Measurements from ENCODE around the gene ADAMTS17.

ADAMTS17 gene

GRCh38 chr15:100038736-100039135, 303.0 kb downstream of the ADAMTS17 start:
- no peak for ATAC-seq (replicated peaks; ENCODE audit: extremely low read depth, poor library complexity, severe bottlenecking)
- peaks cover 2% of the 10 kb centered on the region for H3K36me3 Mint-ChIP-seq (ENCODE audit: insufficient read depth)
- H3K4me1 Mint-ChIP-seq: no peaks in the 10 kb centered on the region
- no peaks in the 10 kb centered on the region for H3K9me3 Mint-ChIP-seq
- H3K4me3 Mint-ChIP-seq: no peak overlapping the region
- no peak overlapping the region for H3K27ac Mint-ChIP-seq (ENCODE audit: low read depth)
- H3K27me3 Mint-ChIP-seq: no peaks in the 10 kb centered on the region
- no peak for DNase-seq (ENCODE audit: low spot score in 2 of 2)

- no peak overlapping the region for H3K27ac Mint-ChIP-seq (ENCODE audit: low read depth)
- no peaks in the 10 kb centered on the region for H3K9me3 Mint-ChIP-seq
- H3K27me3 Mint-ChIP-seq: no peaks in the 10 kb centered on the region
- no peak for ATAC-seq (replicated peaks; ENCODE audit: extremely low read depth, poor library complexity, severe bottlenecking)
- no peak for DNase-seq (ENCODE audit: low spot score in 2 of 2)
- peaks cover 1% of the 10 kb centered on the region for H3K36me3 Mint-ChIP-seq (ENCODE audit: insufficient read depth)
- no peak overlapping the region for H3K4me3 Mint-ChIP-seq
- no peaks in the 10 kb centered on the region for H3K4me1 Mint-ChIP-seq
These were observed 303.9 kb downstream of the ADAMTS17 start for GRCh38 chr15:100037901-100038300.

- no peak overlapping the region for H3K4me3 Mint-ChIP-seq
- no peak overlapping the region for H3K27ac Mint-ChIP-seq (ENCODE audit: low read depth)
- H3K36me3 Mint-ChIP-seq (ENCODE audit: insufficient read depth): no peaks in the 10 kb centered on the region
- no peaks in the 10 kb centered on the region for H3K27me3 Mint-ChIP-seq
- no peak for ATAC-seq (replicated peaks; ENCODE audit: extremely low read depth, poor library complexity, severe bottlenecking)
- DNase-seq (ENCODE audit: low spot score in 2 of 2): no peak
- no peaks in the 10 kb centered on the region for H3K9me3 Mint-ChIP-seq
- H3K4me1 Mint-ChIP-seq: no peaks in the 10 kb centered on the region
These were observed 305.8 kb downstream of the ADAMTS17 start for GRCh38 chr15:100036015-100036414.

- DNase-seq (ENCODE audit: low spot score in 2 of 2): no peak
- Mint-ChIP-seq H3K27ac (ENCODE audit: low read depth) (no peak overlapping the region), H3K4me1 (no peaks in the 10 kb centered on the region), H3K9me3 (peaks cover under 1% of the 10 kb centered on the region), H3K27me3 (peaks cover 6% of the 10 kb centered on the region), H3K4me3 (no peak overlapping the region), H3K36me3 (ENCODE audit: insufficient read depth) (peaks cover 2% of the 10 kb centered on the region)
- no peak for ATAC-seq (replicated peaks; ENCODE audit: extremely low read depth, poor library complexity, severe bottlenecking)
These were observed 307.6 kb downstream of the ADAMTS17 start for GRCh38 chr15:100034191-100034590.

GRCh38 chr15:100033140-100033857, 308.5 kb downstream of the ADAMTS17 start:
- Mint-ChIP-seq H3K27me3 (peaks cover 9% of the 10 kb centered on the region), H3K9me3 (peaks cover 10% of the 10 kb centered on the region), H3K4me3 (no peak overlapping the region), H3K27ac (ENCODE audit: low read depth) (no peak overlapping the region), H3K4me1 (no peaks in the 10 kb centered on the region), H3K36me3 (ENCODE audit: insufficient read depth) (peaks cover 2% of the 10 kb centered on the region)
- DNase-seq (ENCODE audit: low spot score in 2 of 2) (no peak), ATAC-seq (replicated peaks; ENCODE audit: extremely low read depth, poor library complexity, severe bottlenecking) (no peak)

- no peak for ATAC-seq (replicated peaks; ENCODE audit: extremely low read depth, poor library complexity, severe bottlenecking)
- no peak overlapping the region for H3K27ac Mint-ChIP-seq (ENCODE audit: low read depth)
- DNase-seq (ENCODE audit: low spot score in 2 of 2): no peak
- H3K27me3 Mint-ChIP-seq: peaks cover 9% of the 10 kb centered on the region
- H3K4me1 Mint-ChIP-seq: no peaks in the 10 kb centered on the region
- H3K36me3 Mint-ChIP-seq (ENCODE audit: insufficient read depth): peaks cover 2% of the 10 kb centered on the region
- peaks cover 15% of the 10 kb centered on the region for H3K9me3 Mint-ChIP-seq
- no peak overlapping the region for H3K4me3 Mint-ChIP-seq
These were observed 309.3 kb downstream of the ADAMTS17 start for GRCh38 chr15:100032358-100033085.

GRCh38 chr15:100031665-100032357, 310.0 kb downstream of the ADAMTS17 start:
- ATAC-seq (replicated peaks; ENCODE audit: extremely low read depth, poor library complexity, severe bottlenecking) (no peak), DNase-seq (ENCODE audit: low spot score in 2 of 2) (no peak)
- H3K4me1 Mint-ChIP-seq: no peaks in the 10 kb centered on the region
- H3K36me3 Mint-ChIP-seq (ENCODE audit: insufficient read depth): peaks cover 2% of the 10 kb centered on the region
- no peak overlapping the region for H3K27ac Mint-ChIP-seq (ENCODE audit: low read depth)
- no peak overlapping the region for H3K4me3 Mint-ChIP-seq
- H3K27me3 Mint-ChIP-seq: peaks cover 9% of the 10 kb centered on the region
- H3K9me3 Mint-ChIP-seq: peaks cover 21% of the 10 kb centered on the region

- Mint-ChIP-seq H3K27ac (ENCODE audit: low read depth) (no peak overlapping the region), H3K9me3 (peaks cover 21% of the 10 kb centered on the region), H3K4me3 (no peak overlapping the region), H3K27me3 (peaks cover 9% of the 10 kb centered on the region), H3K4me1 (no peaks in the 10 kb centered on the region), H3K36me3 (ENCODE audit: insufficient read depth) (peaks cover 2% of the 10 kb centered on the region)
- DNase-seq (ENCODE audit: low spot score in 2 of 2) (no peak), ATAC-seq (replicated peaks; ENCODE audit: extremely low read depth, poor library complexity, severe bottlenecking) (no peak)
These were observed 311.1 kb downstream of the ADAMTS17 start for GRCh38 chr15:100030586-100031229.

- Mint-ChIP-seq H3K9me3 (peaks cover 21% of the 10 kb centered on the region), H3K27me3 (peaks cover 9% of the 10 kb centered on the region), H3K36me3 (ENCODE audit: insufficient read depth) (peaks cover 2% of the 10 kb centered on the region), H3K27ac (ENCODE audit: low read depth) (no peak overlapping the region), H3K4me3 (no peak overlapping the region), H3K4me1 (no peaks in the 10 kb centered on the region)
- ATAC-seq (replicated peaks; ENCODE audit: extremely low read depth, poor library complexity, severe bottlenecking): no peak
- DNase-seq (ENCODE audit: low spot score in 2 of 2): no peak
These were observed 311.8 kb downstream of the ADAMTS17 start for GRCh38 chr15:100029868-100030479.

- peaks cover 9% of the 10 kb centered on the region for H3K27me3 Mint-ChIP-seq
- peaks cover 2% of the 10 kb centered on the region for H3K36me3 Mint-ChIP-seq (ENCODE audit: insufficient read depth)
- H3K9me3 Mint-ChIP-seq: peaks cover 21% of the 10 kb centered on the region
- DNase-seq (ENCODE audit: low spot score in 2 of 2): no peak
- H3K4me1 Mint-ChIP-seq: no peaks in the 10 kb centered on the region
- H3K4me3 Mint-ChIP-seq: no peak overlapping the region
- no peak overlapping the region for H3K27ac Mint-ChIP-seq (ENCODE audit: low read depth)
- ATAC-seq (replicated peaks; ENCODE audit: extremely low read depth, poor library complexity, severe bottlenecking): no peak
These were observed 312.7 kb downstream of the ADAMTS17 start for GRCh38 chr15:100029045-100029444.

- ATAC-seq (replicated peaks; ENCODE audit: extremely low read depth, poor library complexity, severe bottlenecking) (no peak), DNase-seq (ENCODE audit: low spot score in 2 of 2) (no peak)
- Mint-ChIP-seq H3K27me3 (peaks cover 9% of the 10 kb centered on the region), H3K36me3 (ENCODE audit: insufficient read depth) (peaks cover 2% of the 10 kb centered on the region), H3K4me3 (no peak overlapping the region), H3K4me1 (no peaks in the 10 kb centered on the region), H3K9me3 (peaks cover 21% of the 10 kb centered on the region), H3K27ac (ENCODE audit: low read depth) (no peak overlapping the region)
These were observed 315.7 kb downstream of the ADAMTS17 start for GRCh38 chr15:100026041-100026440.

GRCh38 chr15:100022806-100023205, 319.0 kb downstream of the ADAMTS17 start:
- Mint-ChIP-seq H3K36me3 (ENCODE audit: insufficient read depth) (peaks cover 2% of the 10 kb centered on the region), H3K9me3 (peaks cover 6% of the 10 kb centered on the region), H3K27ac (ENCODE audit: low read depth) (no peak overlapping the region), H3K27me3 (no peaks in the 10 kb centered on the region), H3K4me1 (no peaks in the 10 kb centered on the region), H3K4me3 (no peak overlapping the region)
- DNase-seq (ENCODE audit: low spot score in 2 of 2) (no peak), ATAC-seq (replicated peaks; ENCODE audit: extremely low read depth, poor library complexity, severe bottlenecking) (no peak)
